ENCODE data around the gene PTK6.
A peak's percentile ranks its signal among the peaks of the same experiment; 100 is the strongest.

PTK6 gene

GRCh38 chr20:63580796-63581461 lies 43.8 kb upstream of the PTK6 start:
- no peaks in the 10 kb centered on the region for H3K9me3 ChIP-seq (ENCODE audit: control insufficient read depth, insufficient read depth, low read depth, low read length)
- no peak overlapping the region for H3K27ac ChIP-seq (ENCODE audit: extremely low read depth, low read depth, low read length)
- H3K4me3 ChIP-seq (ENCODE audit: low read depth, low read length), result no peak overlapping the region
- H3K4me1 ChIP-seq (ENCODE audit: control insufficient read depth, insufficient read depth, low read length), result no peaks in the 10 kb centered on the region
- POLR2A ChIA-PET, result no interaction called here
- CTCF ChIA-PET, result interaction anchor here (1.2 to 1.5 kb wide), 2 partner anchors 19 to 35 kb away, joined by 4 read pairs; no protein-coding TSS in a partner anchor
- H3K36me3 ChIP-seq (ENCODE audit: control insufficient read depth in 2 of 2, insufficient read depth in 1 of 2, low read length in 2 of 2), result no peaks in the 10 kb centered on the region
- no peak for TF ChIP-seq ZBTB17 (tag by site-specific recombination; IDR thresholded peaks at IDR 0.05)
- no peak for TF ChIP-seq SALL2 (tag by site-specific recombination; IDR thresholded peaks at IDR 0.05; ENCODE audit: borderline replicate concordance)
- TF ChIP-seq ZNF121 (tag by site-specific recombination; IDR thresholded peaks at IDR 0.05), result no peak
- TF ChIP-seq ZNF747 (tag by site-specific recombination; IDR thresholded peaks at IDR 0.05), result no peak
- no peak for TF ChIP-seq ZSCAN18 (tag by site-specific recombination; IDR thresholded peaks at IDR 0.05)
- no peak for TF ChIP-seq PATZ1 (tag by site-specific recombination; IDR thresholded peaks at IDR 0.05)
- no peak for TF ChIP-seq ZNF530 (tag by site-specific recombination; IDR thresholded peaks at IDR 0.05; ENCODE audit: low read depth)
- TF ChIP-seq IKZF3 (tag by site-specific recombination; IDR thresholded peaks at IDR 0.05), result no peak
- no peak for TF ChIP-seq KLF17 (tag by site-specific recombination; IDR thresholded peaks at IDR 0.05)
- TF ChIP-seq GLIS2 (tag by site-specific recombination; IDR thresholded peaks at IDR 0.05), result 0 out of 2 replicates have a peak, but pooled peaks have one; percentile 33
- no peak for TF ChIP-seq ZNF704 (tag by site-specific recombination; IDR thresholded peaks at IDR 0.05)
- no peak for TF ChIP-seq ZNF23 (tag by site-specific recombination; IDR thresholded peaks at IDR 0.05; ENCODE audit: borderline replicate concordance)
- no peak for TF ChIP-seq ZNF184 (tag by site-specific recombination; IDR thresholded peaks at IDR 0.05)
- no peak for TF ChIP-seq ZNF701 (tag by site-specific recombination; IDR thresholded peaks at IDR 0.05)
- TF ChIP-seq ZNF561 (tag by site-specific recombination; IDR thresholded peaks at IDR 0.05; ENCODE audit: borderline replicate concordance), result peak; percentile 58; the same call in 1 of the 2 replicates
- no peak for TF ChIP-seq ZNF114 (tag by site-specific recombination; IDR thresholded peaks at IDR 0.05)
- TF ChIP-seq ZNF837 (tag by site-specific recombination; IDR thresholded peaks at IDR 0.05), result no peak
- peak; percentile 68; the same call in 1 of the 2 replicates for TF ChIP-seq CTCF (tag by site-specific recombination; IDR thresholded peaks at IDR 0.05)
- TF ChIP-seq ZNF311 (tag by site-specific recombination; IDR thresholded peaks at IDR 0.05; ENCODE audit: borderline replicate concordance), result no peak
- TF ChIP-seq SETDB1 (IDR thresholded peaks at IDR 0.05; ENCODE audit: insufficient read length, low read length), result no peak
- no peak for TF ChIP-seq ZNF76 (tag by site-specific recombination; IDR thresholded peaks at IDR 0.05; ENCODE audit: borderline replicate concordance, low read depth)
- no peak for TF ChIP-seq ZNF843 (tag by site-specific recombination; IDR thresholded peaks at IDR 0.05)
- TF ChIP-seq ZNF600 (tag by site-specific recombination; IDR thresholded peaks at IDR 0.05), result no peak
- TF ChIP-seq ZSCAN5A (tag by site-specific recombination; IDR thresholded peaks at IDR 0.05), result no peak
- TF ChIP-seq ZNF660 (tag by site-specific recombination; IDR thresholded peaks at IDR 0.05), result no peak
- TF ChIP-seq ZNF366 (tag by site-specific recombination; conservative IDR thresholded peaks at IDR 0.05), result no peak
- TF ChIP-seq ZNF26 (tag by site-specific recombination; IDR thresholded peaks at IDR 0.05), result no peak
- no peak for TF ChIP-seq SP2 (tag by site-specific recombination; IDR thresholded peaks at IDR 0.05)
- TF ChIP-seq GLIS1 (tag by site-specific recombination; IDR thresholded peaks at IDR 0.05), result peak; percentile 92

All from HEK293 (cell line).